Measurements from ENCODE around the gene HAUS5.
"Not testable (repeated sequence)": the region's sequence is repeated elsewhere in the genome, so short reads cannot be mapped to it uniquely, and the experiment has no call there.

HAUS5 gene

DNA sequence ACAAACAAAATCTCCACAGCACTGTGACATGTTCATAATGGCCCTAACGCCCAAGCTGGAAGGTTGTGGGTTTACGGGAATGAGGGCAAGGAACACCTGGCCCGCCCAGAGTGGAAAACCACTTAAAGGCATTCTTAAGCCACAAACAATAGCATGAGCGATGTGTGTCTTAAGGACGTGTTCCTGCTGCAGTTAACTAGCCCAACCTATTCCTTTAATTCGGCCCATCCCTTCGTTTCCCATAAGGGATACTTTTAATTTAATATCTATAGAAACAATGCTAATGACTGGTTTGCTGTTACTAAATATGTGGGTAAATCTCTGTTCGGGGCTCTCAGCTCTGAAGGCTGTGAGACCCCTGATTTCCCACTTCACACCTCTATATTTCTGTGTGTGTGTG lies 5.4 kb upstream of the HAUS5 start:
- DNase-seq, result not testable (repeated sequence)

DNA sequence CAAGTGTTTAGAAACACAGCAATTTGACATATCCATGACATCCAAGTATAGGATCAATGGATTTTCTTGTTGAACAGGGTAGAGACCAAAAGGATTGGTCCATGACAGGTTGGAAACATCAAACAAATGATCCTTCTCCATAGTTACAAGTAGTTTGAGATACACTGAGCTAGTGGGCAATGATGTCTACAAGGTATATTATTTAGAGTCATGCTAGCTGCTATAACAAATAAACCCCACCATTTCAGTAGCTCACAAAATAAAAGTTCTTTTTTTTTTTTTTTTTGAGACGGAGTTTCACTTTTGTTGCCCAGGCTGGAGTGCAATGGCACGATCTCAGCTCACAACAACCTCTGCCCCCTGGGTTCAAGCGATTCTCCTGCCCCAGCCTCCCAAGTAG lies 4.9 kb upstream of the HAUS5 start:
- intact Hi-C loops (cut with DNase I), result no loop called here
- no peak for DNase-seq

More for the DNA sequence above, 5.4 kb upstream of the HAUS5 start:
- intact Hi-C loops (cut with DNase I), result not testable (repeated sequence)

DNA sequence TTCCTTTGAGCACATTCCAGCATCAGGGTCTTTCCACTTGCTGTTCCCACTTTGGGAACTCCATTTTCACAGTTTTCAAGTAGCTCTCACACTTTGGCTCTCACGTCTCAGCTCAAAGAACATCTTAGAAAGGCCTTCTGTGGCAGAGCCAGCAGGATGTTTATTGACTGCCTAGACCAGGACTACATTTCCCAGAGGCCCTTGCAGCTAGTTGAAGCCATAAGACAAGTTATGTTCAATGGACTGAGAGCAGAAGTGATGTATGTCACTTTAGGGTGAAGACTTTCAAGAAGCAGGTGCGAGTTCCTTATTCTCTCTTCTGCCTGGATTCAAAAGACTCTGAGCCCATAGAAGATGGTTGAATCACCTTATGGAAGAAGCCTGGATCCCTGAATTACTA lies 4.3 kb upstream of the HAUS5 start:
- intact Hi-C loops (cut with DNase I), result no loop called here
- DNase-seq, result no peak

DNA sequence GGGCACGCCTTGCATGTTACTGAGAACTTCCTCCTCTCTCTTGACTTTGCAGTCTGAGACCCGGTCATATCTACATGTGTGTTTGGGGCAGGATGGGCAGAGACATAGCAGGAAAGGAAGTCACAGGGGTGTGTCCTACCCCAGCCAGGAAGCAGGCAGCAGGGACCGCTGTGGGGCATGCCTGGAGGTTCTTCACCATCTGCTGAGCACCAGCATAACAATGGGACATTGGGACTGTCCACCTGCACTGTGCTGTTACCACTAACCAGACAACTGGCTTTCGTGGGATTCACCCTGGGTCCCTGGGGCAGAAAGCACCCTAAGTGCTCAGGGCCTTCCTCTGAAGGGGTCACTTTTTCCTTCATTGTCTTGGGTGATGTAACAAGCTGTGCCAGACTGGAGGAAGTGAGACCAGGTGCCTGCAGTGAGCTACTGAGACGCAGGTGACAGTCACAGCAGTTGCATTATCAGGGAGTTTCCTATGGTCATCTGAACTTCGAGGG lies 2.6 kb upstream of the HAUS5 start:
- intact Hi-C loops (cut with DNase I), result no loop called here
- DNase-seq, result no peak

DNA sequence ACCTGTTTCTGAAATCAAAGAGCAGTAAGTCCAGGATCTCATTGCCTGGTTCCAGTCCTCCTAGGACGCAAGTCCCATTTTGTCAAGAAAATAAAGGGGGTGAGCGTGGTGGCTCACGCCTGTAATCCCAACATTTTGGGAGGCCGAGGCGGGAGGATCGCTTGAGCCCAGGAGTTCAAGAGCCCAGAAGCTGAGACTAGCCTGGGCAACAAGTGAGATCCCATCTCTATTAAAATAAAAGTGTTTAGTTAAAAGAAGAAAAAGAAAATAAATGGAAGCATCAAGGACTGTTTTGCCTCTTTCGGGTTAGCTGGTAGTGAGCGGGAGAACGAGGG lies 344 bp upstream of the HAUS5 start:
- intact Hi-C loops (cut with DNase I), result loop anchor here (2.0 kb wide), 1 partner anchor 17 kb away; the partner anchor contains the start of gene RBM42
- no peak for DNase-seq

DNA sequence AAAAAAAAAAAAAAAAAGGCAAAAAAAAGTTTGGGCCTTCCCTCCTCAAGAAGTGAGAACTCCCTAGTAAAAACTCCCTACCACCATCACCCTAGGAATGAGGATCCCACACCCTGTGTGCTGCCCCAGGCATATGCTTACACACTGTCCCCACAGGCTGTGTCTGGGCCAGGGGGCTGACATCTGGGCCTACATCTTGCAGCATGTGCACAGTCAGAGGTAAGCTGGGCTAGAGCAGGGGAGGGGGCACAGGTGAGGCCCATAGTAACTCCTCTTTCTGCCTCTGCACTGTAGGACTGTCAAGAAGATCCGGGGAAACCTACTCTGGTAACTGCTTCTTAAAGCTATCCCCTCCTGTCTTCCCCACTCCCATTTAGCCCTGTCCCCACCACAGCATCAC lies 1.0 kb downstream of the HAUS5 start:
- intact Hi-C loops (cut with DNase I), result loop anchor here (2.0 kb wide), 1 partner anchor 15 kb away; the partner anchor contains the start of gene RBM42
- no peak for DNase-seq

DNA sequence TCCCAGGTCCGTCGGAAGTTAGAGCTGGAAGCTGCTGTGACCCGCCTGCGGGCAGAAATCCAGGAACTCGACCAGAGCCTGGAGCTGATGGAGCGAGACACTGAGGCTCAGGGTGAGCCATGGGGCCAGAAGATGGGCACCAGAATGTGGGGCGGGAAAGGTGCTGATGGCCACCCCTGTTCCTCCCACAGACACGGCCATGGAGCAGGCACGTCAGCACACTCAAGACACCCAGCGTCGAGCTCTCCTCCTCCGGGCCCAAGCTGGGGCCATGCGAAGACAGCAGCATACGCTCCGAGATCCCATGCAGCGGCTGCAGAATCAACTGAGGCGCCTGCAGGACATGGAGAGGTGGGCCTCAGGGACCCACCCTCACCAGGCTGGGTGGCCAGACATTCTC lies 2.5 kb downstream of the HAUS5 start:
- intact Hi-C loops (cut with DNase I), result no loop called here
- no peak for DNase-seq

DNA sequence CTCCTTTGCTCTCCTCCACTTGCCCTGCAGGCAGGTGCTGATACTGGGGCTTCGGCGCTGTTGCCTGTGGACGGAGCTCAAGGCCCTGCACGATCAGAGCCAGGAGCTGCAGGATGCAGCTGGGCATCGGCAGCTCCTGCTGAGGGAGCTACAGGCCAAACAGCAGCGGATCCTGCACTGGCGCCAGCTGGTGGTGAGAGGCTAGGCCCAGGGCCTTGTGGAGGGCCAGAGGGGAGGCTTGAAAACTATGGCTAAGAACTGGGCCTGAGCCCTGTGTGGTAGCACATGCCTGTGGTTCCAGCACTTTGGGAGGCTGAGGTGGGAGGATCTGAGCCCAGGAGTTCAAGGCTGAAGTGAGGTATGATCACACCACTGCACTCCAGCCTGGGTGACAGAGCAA lies 6.3 kb downstream of the HAUS5 start:
- intact Hi-C loops (cut with DNase I), result no loop called here
- DNase-seq, result no peak

DNA sequence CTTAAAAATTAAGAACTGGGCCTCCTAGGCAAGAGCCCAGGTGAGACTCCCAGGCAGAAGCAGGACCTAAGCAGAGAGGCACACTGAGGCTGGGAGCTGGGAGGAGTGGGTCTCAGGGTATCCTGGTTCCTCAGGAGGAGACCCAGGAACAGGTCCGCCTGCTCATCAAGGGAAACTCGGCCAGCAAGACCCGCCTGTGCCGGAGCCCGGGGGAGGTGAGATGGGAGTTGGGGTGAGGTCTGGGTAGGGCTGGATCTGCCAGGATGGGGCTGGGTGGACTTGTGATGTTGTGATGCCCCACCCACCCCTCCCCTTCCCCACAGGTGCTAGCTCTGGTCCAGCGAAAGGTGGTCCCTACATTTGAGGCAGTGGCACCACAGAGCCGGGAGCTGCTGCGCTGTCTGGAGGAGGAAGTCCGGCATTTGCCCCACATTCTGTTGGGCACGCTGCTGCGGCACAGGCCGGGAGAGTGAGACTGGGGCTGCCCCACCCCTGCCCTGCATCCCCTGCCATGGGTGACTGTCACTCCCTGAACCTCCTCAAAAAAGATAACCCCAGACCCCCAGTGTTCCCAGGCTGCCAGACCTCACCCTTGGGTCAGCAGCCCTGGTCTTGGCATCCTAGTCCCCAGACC lies 6.9 kb downstream of the HAUS5 start:
- no peak for DNase-seq

DNA sequence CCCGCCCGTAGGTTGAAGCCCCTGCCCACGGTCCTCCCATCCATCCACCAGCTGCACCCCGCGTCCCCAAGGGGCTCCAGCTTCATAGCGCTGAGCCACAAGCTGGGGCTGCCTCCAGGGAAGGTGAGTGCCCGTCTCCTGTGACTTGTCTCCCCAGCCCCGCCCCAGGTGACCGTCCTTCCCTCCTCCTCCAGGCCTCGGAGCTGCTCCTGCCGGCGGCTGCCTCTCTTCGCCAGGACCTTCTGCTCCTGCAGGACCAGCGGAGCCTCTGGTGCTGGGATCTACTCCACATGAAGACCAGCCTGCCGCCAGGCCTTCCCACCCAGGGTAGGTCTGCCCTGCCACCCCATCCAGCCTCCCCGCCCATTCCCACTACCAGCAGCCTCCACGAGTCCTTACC lies 7.5 kb downstream of the HAUS5 start:
- intact Hi-C loops (cut with DNase I), result no loop called here
- DNase-seq, result no peak

More for the DNA sequence above, 6.9 kb downstream of the HAUS5 start:
- intact Hi-C loops (cut with DNase I), result no loop called here

DNA sequence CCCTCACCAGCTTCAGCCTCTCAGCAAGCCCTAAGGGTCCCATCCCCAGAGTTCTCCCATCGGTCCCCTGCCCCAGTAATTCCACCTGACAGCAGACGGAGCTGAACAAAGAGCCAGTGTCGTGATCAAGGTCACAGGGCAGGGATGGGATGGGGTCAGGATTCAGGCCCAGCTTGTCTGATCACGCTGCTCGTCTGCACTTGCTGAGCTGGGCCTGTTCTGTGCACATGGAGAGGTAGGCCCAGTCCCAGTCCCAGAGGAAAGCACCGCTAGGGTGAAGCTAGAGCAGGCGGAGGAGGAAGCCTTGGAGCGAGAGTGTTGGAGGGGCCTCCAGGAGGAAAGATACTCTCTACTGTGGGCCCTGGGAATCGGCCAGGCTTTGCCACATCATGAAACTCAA lies 9.2 kb downstream of the HAUS5 start:
- intact Hi-C loops (cut with DNase I), result no loop called here
- no peak for DNase-seq

DNA sequence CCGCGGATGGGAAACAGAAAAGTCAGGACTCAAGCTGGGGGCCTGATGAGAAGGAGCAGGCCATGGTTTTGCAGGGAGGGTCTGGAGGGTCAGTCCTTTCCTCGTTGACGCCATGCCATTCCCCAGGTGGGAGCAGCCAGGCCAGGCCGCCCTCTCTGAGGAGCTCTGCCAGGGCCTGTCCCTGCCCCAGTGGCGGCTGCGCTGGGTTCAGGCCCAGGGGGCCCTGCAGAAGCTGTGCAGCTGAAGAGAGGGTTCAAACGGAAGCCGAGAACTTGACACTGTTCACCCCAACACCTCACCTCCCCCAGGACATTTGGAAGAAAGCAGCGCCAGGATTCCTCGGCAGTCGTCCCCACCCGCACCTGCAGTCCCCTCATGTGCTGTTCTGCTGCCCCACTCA lies 10.2 kb downstream of the HAUS5 start:
- no peak for DNase-seq
- intact Hi-C loops (cut with DNase I), result no loop called here

DNA sequence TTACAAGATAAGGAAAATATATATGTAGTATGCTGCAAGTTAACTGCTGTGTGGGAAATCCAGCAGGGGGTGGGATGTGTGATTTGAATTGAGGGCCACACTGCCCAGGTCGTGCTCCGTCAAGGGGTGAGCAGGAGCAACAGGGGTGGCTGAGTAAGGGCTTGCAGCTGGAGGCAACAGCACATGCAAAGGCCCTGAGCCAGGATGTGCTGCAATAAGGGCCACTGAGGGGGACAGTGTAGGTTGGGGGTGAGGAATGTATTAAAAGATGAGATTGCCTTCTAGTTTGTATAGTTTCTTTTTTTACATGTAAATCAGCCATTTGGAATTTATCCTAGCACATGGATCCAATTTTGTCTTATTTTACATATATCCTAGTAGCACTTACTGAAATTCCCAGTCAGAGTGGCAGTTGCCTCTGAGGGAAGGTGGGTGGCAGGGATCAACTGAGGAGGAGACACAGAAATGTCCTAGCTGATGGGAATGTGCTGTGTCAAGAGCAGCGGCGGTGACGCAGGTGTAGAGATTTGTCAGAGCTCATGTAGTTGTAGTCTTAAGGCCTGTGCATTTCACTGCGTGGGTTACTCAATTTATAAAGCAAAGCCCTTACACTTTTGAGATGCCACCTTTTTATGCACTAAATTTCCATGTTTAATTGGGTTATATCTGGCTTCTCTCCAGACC lies 10.9 kb downstream of the HAUS5 start:
- intact Hi-C loops (cut with DNase I), result no loop called here
- peak; percentile 33 to 95 (median 77) for DNase-seq

DNA sequence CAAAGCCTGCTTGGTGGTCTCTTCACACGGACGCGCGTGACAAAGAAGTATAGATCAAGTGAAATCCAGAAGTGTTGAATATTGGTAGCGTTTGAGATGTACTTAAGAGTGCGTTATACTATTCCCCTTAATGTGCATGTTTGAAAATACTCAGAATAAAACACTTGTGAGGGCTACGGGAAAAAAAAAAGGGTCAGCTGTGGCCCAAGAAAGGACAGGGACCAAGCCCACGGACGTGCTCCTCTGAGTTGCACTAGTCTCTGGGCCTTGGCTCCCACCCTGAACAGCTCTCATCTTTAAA lies 15.7 kb downstream of the HAUS5 start:
- DNase-seq, result no peak
- intact Hi-C loops (cut with DNase I), result loop anchor here (2.0 kb wide), 3 partner anchors 15 to 89 kb away; partner anchors contain the start of genes COX6B1 and HAUS5

DNA sequence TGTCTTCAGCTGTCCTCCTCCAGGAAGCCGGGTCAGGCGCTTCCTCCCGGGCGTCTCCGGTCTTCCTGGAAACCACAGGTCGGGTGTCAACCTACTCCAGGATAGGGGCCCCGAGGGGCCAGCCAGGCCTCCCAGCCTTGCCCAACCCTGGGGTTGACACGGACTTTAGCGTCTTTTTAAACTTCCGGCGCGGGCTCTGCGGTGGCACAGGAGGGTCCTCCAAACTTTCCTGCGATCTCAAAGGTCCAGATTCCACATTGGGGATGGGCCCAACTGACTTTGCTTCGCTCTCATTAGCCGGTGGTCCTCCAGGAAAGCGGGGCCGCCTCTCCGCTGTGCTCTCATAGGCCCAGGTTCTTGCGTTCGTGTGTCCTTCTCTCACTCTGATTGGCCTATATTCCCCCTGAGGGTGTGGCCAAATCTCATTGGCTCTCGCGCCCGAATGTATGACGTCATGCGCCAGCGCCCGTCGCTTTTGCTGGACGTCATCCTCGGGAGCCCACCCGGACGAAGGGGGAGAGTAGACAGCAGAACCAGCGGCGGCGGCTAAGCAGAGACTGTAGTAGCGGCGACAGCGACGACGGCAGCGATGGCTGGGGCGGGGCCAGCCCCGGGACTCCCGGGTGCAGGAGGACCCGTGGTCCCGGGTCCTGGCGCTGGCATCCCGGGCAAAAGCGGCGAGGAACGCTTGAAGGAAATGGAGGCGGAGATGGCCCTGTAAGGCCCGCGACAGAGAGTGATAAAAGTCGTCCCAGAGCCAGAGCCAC lies 16.2 kb downstream of the HAUS5 start, which contains the start of gene RBM42:
RBM42 (plus strand) TSS at position 472 of the 767 bp plus-strand sequence; CDS start at position 590, 118 bp downstream.
- intact Hi-C loops (cut with DNase I), result loop anchor here (2.0 kb wide), 3 partner anchors 16 to 88 kb away; partner anchors contain the start of genes COX6B1 and HAUS5

DNA sequence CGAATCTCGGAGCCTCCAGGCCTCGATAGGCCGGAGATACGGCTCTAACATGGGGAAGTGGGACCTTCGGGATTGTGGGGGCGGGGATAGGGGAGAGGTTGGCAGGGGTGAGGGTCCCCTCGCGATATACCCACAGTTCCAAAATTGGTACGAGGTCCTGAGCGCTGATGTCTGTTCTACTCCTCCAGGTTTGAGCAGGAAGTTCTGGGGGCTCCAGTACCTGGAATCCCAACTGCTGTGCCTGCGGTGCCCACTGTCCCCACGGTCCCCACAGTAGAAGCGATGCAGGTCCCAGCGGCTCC lies 16.7 kb downstream of the HAUS5 start:
- intact Hi-C loops (cut with DNase I), result loop anchor here (2.0 kb wide), 3 partner anchors 16 to 88 kb away; partner anchors contain the start of genes COX6B1 and HAUS5
- DNase-seq, result peak in 1 of 42 donors; percentile 40

More for the DNA sequence above, 16.2 kb downstream of the HAUS5 start, which contains the start of gene RBM42:
- DNase-seq, result peak; percentile 91 to 98 (median 96)

DNA sequence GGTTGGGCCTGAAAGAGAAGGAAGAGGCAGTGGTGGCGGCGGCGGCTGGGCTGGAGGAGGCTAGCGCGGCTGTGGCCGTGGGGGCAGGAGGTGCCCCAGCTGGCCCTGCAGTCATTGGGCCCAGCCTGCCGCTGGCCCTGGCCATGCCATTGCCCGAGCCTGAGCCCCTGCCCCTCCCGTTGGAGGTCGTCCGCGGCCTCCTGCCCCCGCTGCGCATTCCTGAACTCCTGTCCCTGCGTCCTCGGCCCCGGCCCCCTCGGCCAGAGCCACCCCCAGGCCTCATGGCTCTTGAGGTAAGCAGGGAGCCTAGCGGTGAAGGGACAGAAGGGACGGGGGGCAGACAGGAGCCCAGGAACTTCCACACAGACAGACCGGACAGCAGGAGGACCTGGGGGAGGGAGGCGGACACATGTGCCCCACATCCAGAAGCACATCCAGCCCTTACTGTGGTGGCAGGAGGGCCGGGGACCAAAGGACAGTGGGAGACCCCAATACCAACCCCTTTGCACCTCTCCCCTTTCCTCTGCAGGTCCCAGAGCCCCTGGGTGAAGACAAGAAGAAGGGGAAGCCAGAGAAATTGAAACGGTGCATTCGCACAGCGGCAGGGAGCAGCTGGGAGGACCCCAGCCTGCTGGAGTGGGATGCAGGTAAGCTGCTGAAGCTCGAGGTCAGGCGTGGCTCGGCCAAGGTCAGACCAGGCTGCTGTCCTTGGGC lies 21.3 kb downstream of the HAUS5 start:
- DNase-seq, result no peak

DNA sequence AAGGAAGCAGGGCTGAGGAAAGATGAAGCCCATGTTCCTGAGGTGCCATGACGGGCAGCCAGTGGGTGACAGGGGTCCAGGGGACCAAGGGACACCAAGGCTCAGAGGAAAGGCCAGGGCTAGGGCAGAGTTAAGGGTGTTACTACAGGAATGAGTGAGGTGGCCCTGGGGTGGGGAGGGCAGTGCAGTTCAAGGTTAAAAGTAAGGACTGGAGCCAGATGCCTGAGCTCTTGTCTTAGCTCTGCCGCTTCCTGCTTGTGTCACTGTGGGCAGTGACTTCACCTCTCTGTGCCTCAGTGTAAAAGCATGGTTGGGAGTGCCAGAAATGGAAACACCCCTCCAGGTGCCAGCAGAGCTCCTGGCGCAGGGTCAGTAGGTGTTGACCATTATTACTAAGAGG lies 24.1 kb downstream of the HAUS5 start:
- intact Hi-C loops (cut with DNase I), result no loop called here
- DNase-seq, result no peak

More for the DNA sequence above, 21.3 kb downstream of the HAUS5 start:
- intact Hi-C loops (cut with DNase I), result no loop called here

DNA sequence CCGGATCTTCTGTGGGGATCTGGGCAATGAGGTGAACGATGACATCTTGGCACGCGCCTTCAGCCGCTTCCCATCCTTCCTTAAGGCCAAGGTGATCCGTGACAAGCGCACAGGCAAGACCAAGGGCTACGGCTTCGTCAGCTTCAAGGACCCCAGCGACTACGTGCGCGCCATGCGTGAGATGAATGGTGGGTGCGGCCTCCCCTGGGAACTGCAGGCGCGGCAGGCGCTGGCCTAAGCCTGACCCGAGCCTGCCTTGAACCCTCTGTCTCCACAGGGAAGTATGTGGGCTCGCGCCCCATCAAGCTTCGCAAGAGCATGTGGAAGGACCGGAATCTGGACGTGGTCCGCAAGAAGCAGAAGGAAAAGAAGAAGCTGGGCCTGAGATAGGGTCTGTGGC lies 24.6 kb downstream of the HAUS5 start:
- intact Hi-C loops (cut with DNase I), result no loop called here
- DNase-seq, result no peak

DNA sequence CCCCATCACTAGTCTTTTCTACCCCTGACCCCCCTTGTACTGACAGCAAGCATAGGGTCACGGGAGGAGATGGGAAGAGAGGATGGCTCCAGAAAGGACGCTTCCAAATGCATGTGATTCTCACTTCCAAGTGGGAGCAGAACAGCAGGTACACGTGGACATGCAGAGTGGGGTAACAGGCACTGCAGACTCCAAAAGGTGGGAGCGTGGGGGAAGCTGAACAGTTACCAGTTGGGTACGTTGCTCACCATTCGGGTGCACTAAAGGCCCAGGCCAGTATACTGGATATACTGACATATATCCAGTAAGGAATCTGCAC lies 26.7 kb downstream of the HAUS5 start:
- DNase-seq, result no peak

More for the DNA sequence above, 26.7 kb downstream of the HAUS5 start:
- intact Hi-C loops (cut with DNase I), result no loop called here
